K562 (cell line): ENCODE data around the gene SLC5A3. TPM values are rescaled to one million over a fixed set of nuclear protein-coding genes. Genes with fewer than 3 reads are reported as not detected.
A peak's percentile ranks its signal among the peaks of the same experiment; 100 is the strongest.

Experiments
- ATAC-seq: fragments of 200-7000 bp; cut with Tn5 transposase; 3 replicates; pipeline ENCODE4 v1.9.1; 2020; ENCODE audit warnings: moderate library complexity
- BruUV-seq: library from RNA; stranded (reverse); fragments of 400-500 nt; replicated peaks from 2 replicates; lab custom pipeline; 2021; lab: Mats Ljungman, UMichigan
- CTCF ChIA-PET: fragments of 300-600 bp; formaldehyde crosslinking; extraction: SDS; loops from one replicate; lab custom pipeline; 2021; ENCODE audit warnings: low intra/inter-chr PET ratio; lab: Yijun Ruan, JAX
- POLR2A ChIA-PET: fragments of 300-600, 350-650 bp; sonication (Branson Sonifier 250); formaldehyde crosslinking; extraction: SDS; loops from one replicate; lab custom pipeline; 2021; ENCODE audit warnings: antibody characterized with exemption, inconsistent platforms; lab: Yijun Ruan, JAX
- DNase-seq, 4 experiments: peaks; one replicate each; pipeline versions ENCODE4 v3.0.0 to v3.0.0-alpha.2; 2011 to 2018; ENCODE audit warnings: low spot score in 3 of 4, mixed read lengths in 3 of 4; ENCODE audit errors: extremely low read depth in 1 of 4
- FAIRE-seq: peaks from 2 replicates; lab custom pipeline; 2011; peaks lifted over from hg19 to GRCh38; lab: Jason Lieb, UNC
- H2AFZ ChIP-seq: 2 replicates; pipeline ENCODE4 v1.6.0; 2011; ENCODE audit warnings: low read depth, low read length, control low read depth, inconsistent platforms
- H3K27ac ChIP-seq: fragments of 200-600 bp; 3 replicates; pipeline ENCODE4 v1.8.0; 2011; ENCODE audit warnings: low read depth, mild to moderate bottlenecking, control low read depth, inconsistent platforms, low read length, moderate library complexity, mixed read lengths; ENCODE audit errors: extremely low read depth
- H3K27me3 ChIP-seq, 2 experiments: fragments of 300-600 bp in 1 of 2; 2 replicates in 1 of 2; 3 replicates in 1 of 2; pipeline versions ENCODE4 v1.6.0 to v1.8.0; 2011; ENCODE audit warnings: inconsistent platforms in 2 of 2, low read length in 2 of 2, mild to moderate bottlenecking in 1 of 2, mixed read lengths in 1 of 2, moderate library complexity in 1 of 2; ENCODE audit not compliant: control insufficient read depth in 2 of 2, insufficient read depth in 2 of 2
- H3K36me3 ChIP-seq: fragments of 300-600 bp; 3 replicates; pipeline ENCODE4 v1.8.0; 2011; ENCODE audit warnings: mild to moderate bottlenecking, low read length, inconsistent platforms; ENCODE audit not compliant: control insufficient read depth, insufficient read depth
- H3K4me1 ChIP-seq, 2 experiments: fragments of 200-600 bp in 1 of 2; replicated peaks in 1 of 2; 2 replicates in 1 of 2; 3 replicates in 1 of 2; pipeline versions ENCODE4 v1.5.1 to v1.8.0; 2011; ENCODE audit warnings: inconsistent platforms in 2 of 2, low read length in 2 of 2, mild to moderate bottlenecking in 1 of 2, mixed read lengths in 1 of 2, moderate library complexity in 1 of 2; ENCODE audit not compliant: control insufficient read depth in 2 of 2, insufficient read depth in 2 of 2
- H3K4me2 ChIP-seq: 2 replicates; pipeline ENCODE4 v1.6.1; 2011; ENCODE audit warnings: low read length, control low read depth, inconsistent platforms, mixed read lengths; ENCODE audit not compliant: insufficient read depth
- H3K4me3 ChIP-seq: fragments of 200-600 bp; sonication (generic), shearing (Covaris generic); 2 replicates; pipeline ENCODE4 v1.5.1; 2016; ENCODE audit warnings: control low read depth, inconsistent platforms
- H3K79me2 ChIP-seq: fragments of 200-600 bp; 3 replicates; pipeline ENCODE4 v1.8.0; 2011; ENCODE audit warnings: low read length, inconsistent platforms; ENCODE audit not compliant: control insufficient read depth, insufficient read depth
- H3K9ac ChIP-seq, 2 experiments: 2 replicates each; pipeline versions ENCODE4 v1.6.0 to v1.6.1; 2011; ENCODE audit warnings: low read depth in 2 of 2, low read length in 2 of 2, control low read depth in 1 of 2, inconsistent platforms in 1 of 2, mild to moderate bottlenecking in 1 of 2, mixed read lengths in 1 of 2; ENCODE audit not compliant: insufficient read depth in 1 of 2
- H3K9me1 ChIP-seq: one replicate; pipeline ENCODE4 v1.6.0; 2011; ENCODE audit warnings: inconsistent platforms, mild to moderate bottlenecking, low read length, moderate library complexity; ENCODE audit not compliant: control insufficient read depth, insufficient read depth
- H3K9me3 ChIP-seq: replicated peaks from 2 replicates; pipeline ENCODE4 v1.5.1; 2011; ENCODE audit warnings: low read depth, low read length, inconsistent platforms; ENCODE audit not compliant: control insufficient read depth, insufficient read depth
- H4K20me1 ChIP-seq: replicated peaks from 2 replicates; pipeline ENCODE4 v1.6.1; 2011; ENCODE audit warnings: low read length, inconsistent platforms, mixed read lengths; ENCODE audit not compliant: control insufficient read depth, insufficient read depth
- BCOR ChIP-seq: fragments of 450-650 bp; IDR thresholded peaks from 2 replicates; pipeline ENCODE4 v1.6.1; 2016
- CBX2 ChIP-seq: fragments of 200-600 bp; sonication (generic); IDR thresholded peaks from one replicate; pipeline ENCODE4 v1.6.1; 2012; ENCODE audit warnings: mild to moderate bottlenecking, low read length, inconsistent platforms; ENCODE audit not compliant: insufficient read depth, poor library complexity, severe bottlenecking
- ETV5 ChIP-seq: sonication (generic); formaldehyde crosslinking; IDR thresholded peaks from 2 replicates; pipeline ENCODE4 v1.4.0; 2020; ENCODE audit warnings: low read depth, mild to moderate bottlenecking, missing genetic modification reagents
- FUS ChIP-seq: fragments of 200-400 bp; formaldehyde crosslinking; optimal IDR thresholded peaks from 2 replicates; pipeline ENCODE3; 2017; ENCODE audit warnings: low read depth, low read length
- GTF2A2 ChIP-seq: IDR thresholded peaks from 2 replicates; pipeline ENCODE4 v1.6.1; 2016; ENCODE audit warnings: mild to moderate bottlenecking, missing genetic modification characterization, missing compliant biosample characterization
- HDAC1 ChIP-seq, 2 experiments: fragments of 450-650 bp; IDR thresholded peaks; 2 replicates each; pipeline ENCODE4 v1.6.1; 2016 to 2017; ENCODE audit warnings: inconsistent platforms in 1 of 2, mild to moderate bottlenecking in 1 of 2, moderate library complexity in 1 of 2
- KLF6 ChIP-seq: fragments of 250-450 bp; sonication (Bioruptor Pico); IDR thresholded peaks from 2 replicates; pipeline ENCODE4 v1.4.0; 2020; ENCODE audit warnings: mild to moderate bottlenecking, moderate library complexity, borderline replicate concordance
- PTRF ChIP-seq: fragments of 450-650 bp; IDR thresholded peaks from 2 replicates; pipeline ENCODE4 v1.6.1; 2016; ENCODE audit warnings: mild to moderate bottlenecking, missing genetic modification characterization, missing compliant biosample characterization
- SMAD3 ChIP-seq: fragments of 450-650 bp; formaldehyde crosslinking; conservative IDR thresholded peaks from 2 replicates; pipeline ENCODE4 v1.4.0; 2020; ENCODE audit warnings: mild to moderate bottlenecking
- SMARCA4 ChIP-seq: fragments of 450-650 bp; IDR thresholded peaks from 2 replicates; pipeline ENCODE4 v1.6.1; 2016
- TCF3 ChIP-seq: sonication (generic); formaldehyde crosslinking; IDR thresholded peaks from 2 replicates; pipeline ENCODE4 v1.4.0; 2020; ENCODE audit warnings: mild to moderate bottlenecking, missing genetic modification reagents
- ZBTB26 ChIP-seq: fragments of 450-650 bp; formaldehyde crosslinking; IDR thresholded peaks from 2 replicates; pipeline ENCODE4 v1.4.0; 2022; ENCODE audit warnings: missing genetic modification characterization
- ZNF512 ChIP-seq: IDR thresholded peaks from 2 replicates; pipeline ENCODE4 v1.6.1; 2016; ENCODE audit warnings: missing genetic modification characterization, missing compliant biosample characterization
- ZNF644 ChIP-seq: fragments of 200-800 bp; sonication (Bioruptor generic); IDR thresholded peaks from 2 replicates; pipeline ENCODE4 v1.6.1; 2016; ENCODE audit warnings: low read depth, missing genetic modification characterization, missing compliant biosample characterization
- WGBS: fragments of 100-300 bp; shearing (Covaris generic); methylation state at CpG from one replicate; pipeline ENCODE4 v1.1.6; 2016; ENCODE audit warnings: low coverage, mixed read lengths; ENCODE audit not compliant: insufficient coverage; ENCODE audit errors: missing lambda C conversion rate; 5-methylcytosine and 5-hydroxymethylcytosine counted together
- in situ Hi-C: fragments of 300-500 bp; cut with MboI; formaldehyde crosslinking; loops from 4 replicates; pipeline ENCODE4 v1.15.0; 2018; ENCODE audit warnings: inconsistent platforms, mixed read lengths
- intact Hi-C: fragments of 100-400 bp; cut with micrococcal nuclease; formaldehyde crosslinking; loops from 2 replicates; pipeline ENCODE4 v1.14.2; 2022
- polyA plus RNA-seq, 8 experiments: library from polyadenylated mRNA; depleted of rRNA in 4 of 8; stranded (reverse) in 5 of 8; unstranded in 3 of 8; fragments of >200 nt; fragmentation: Nextera tagmentation in 2 of 8; fragmentation: Illumina TruSeq in 1 of 8; extraction: Ambion mirVana in 2 of 8; extraction: Trizol in 1 of 8; gene quantifications; 2 replicates each; pipeline versions ENCODE4 v1.2.1 to v1.2.3, GENCODE V29; 2011 to 2014; ENCODE audit warnings: inconsistent platforms in 1 of 8, missing spikeins in 1 of 8
- total RNA-seq, 7 experiments: library from RNA; depleted of rRNA in 6 of 7; stranded (reverse); fragments of >200 nt in 6 of 7; fragmentation: Illumina TruSeq in 2 of 7; extraction: Trizol in 2 of 7; gene quantifications; 2 replicates each; pipeline versions ENCODE4 v1.2.1 to v1.2.3, GENCODE V29; 2011 to 2021; ENCODE audit warnings: low replicate concordance in 1 of 7

SLC5A3 gene
- total and polyA plus RNA-seq, 9 of the 15 experiments (the other 6 are each of a cell fraction or from before 2014, with no cell fraction given): 2.9 to 20.6 (median 9.0) TPM

- TF ChIP-seq GTF2A2 (tag) (no peak), ZNF644 (tag) (no peak), ZBTB26 (CRISPR knock-in tag) (no peak), HDAC1 (IDR thresholded peaks at IDR 0.05) (no peak)
Observed at GRCh38 chr21:34073749-34074282, 438 bp downstream of the SLC5A3 start (continued).

GRCh38 chr21:34074283-34075090, 1.1 kb downstream of the SLC5A3 start:
- peaks cover 8% of the 10 kb centered on the region; the same call in 1 of the 2 replicates for H4K20me1 ChIP-seq
- peak overlapping the region; percentile 74 for H3K27ac ChIP-seq
- peak; percentile 31; the same call in 2 of the 3 replicates for ATAC-seq
- in situ Hi-C loops (no loop called here), intact Hi-C loops (loop anchor here (5.0 to 10.0 kb wide), 3 partner anchors 130 to 273 kb away; no protein-coding TSS in a partner anchor)
- peaks cover 54% of the 10 kb centered on the region for H3K79me2 ChIP-seq
- peak overlapping the region; percentile 77 to 98 for H3K9ac ChIP-seq
- H3K36me3 ChIP-seq: peaks cover 38% of the 10 kb centered on the region
- ChIA-PET CTCF (no interaction called here), POLR2A (interaction anchor here (0.6 to 5.3 kb wide), 9 partner anchors 9 to 150 kb away, joined by 3 to 33 read pairs (median 4); no protein-coding TSS in a partner anchor)
- BruUV-seq: TSS peak; percentile 51
- no peaks in the 10 kb centered on the region for H3K9me1 ChIP-seq
- H3K4me2 ChIP-seq: peak overlapping the region; percentile 83
- peak overlapping the region; percentile 65 for H3K4me3 ChIP-seq
- H3K27me3 ChIP-seq: no peaks in the 10 kb centered on the region; a peak in 1 of 5 replicates
- H3K9me3 ChIP-seq: no peaks in the 10 kb centered on the region
- H2AFZ ChIP-seq: peak overlapping the region; percentile 3
- peak; percentile 82 for FAIRE-seq
- peak in 1 of 4 experiments; percentile 49 for DNase-seq
- 1% methylated on average over 32 of the region's 32 CpGs for WGBS
- peaks cover 9 to 37% of the 10 kb centered on the region in 2 experiments; a peak in 4 of 5 replicates for H3K4me1 ChIP-seq
- TF ChIP-seq BCOR (no peak), CBX2 (no peak), FUS (no peak), TCF3 (CRISPR knock-in tag) (0 out of 2 replicates have a peak, but pooled peaks have one; percentile 5), ZNF512 (tag) (peak; percentile 19; the same call in 1 of the 2 replicates), PTRF (tag) (no peak), SMAD3 (CRISPR knock-in tag) (peak; percentile 14; the same call in 1 of the 2 replicates), SMARCA4 (0 out of 2 replicates have a peak, but pooled peaks have one; percentile 27), ETV5 (CRISPR knock-in tag) (0 out of 2 replicates have a peak, but pooled peaks have one; percentile 44), KLF6 (CRISPR knock-in tag) (0 out of 2 replicates have a peak, but pooled peaks have one; percentile 34)
